HG02642 (cell line): ENCODE results near the gene KNTC1.
"Not testable (repeated sequence)": the region's sequence is repeated elsewhere in the genome, so short reads cannot be mapped to it uniquely, and the experiment has no call there.

Source experiments
- ATAC-seq: cut with Tn5 transposase; IDR thresholded peaks from one replicate; pipeline ENCODE4 v1.9.1; 2021; ENCODE audit warnings: mild to moderate bottlenecking; ENCODE audit not compliant: unreplicated experiment, poor library complexity

Gene KNTC1

DNA sequence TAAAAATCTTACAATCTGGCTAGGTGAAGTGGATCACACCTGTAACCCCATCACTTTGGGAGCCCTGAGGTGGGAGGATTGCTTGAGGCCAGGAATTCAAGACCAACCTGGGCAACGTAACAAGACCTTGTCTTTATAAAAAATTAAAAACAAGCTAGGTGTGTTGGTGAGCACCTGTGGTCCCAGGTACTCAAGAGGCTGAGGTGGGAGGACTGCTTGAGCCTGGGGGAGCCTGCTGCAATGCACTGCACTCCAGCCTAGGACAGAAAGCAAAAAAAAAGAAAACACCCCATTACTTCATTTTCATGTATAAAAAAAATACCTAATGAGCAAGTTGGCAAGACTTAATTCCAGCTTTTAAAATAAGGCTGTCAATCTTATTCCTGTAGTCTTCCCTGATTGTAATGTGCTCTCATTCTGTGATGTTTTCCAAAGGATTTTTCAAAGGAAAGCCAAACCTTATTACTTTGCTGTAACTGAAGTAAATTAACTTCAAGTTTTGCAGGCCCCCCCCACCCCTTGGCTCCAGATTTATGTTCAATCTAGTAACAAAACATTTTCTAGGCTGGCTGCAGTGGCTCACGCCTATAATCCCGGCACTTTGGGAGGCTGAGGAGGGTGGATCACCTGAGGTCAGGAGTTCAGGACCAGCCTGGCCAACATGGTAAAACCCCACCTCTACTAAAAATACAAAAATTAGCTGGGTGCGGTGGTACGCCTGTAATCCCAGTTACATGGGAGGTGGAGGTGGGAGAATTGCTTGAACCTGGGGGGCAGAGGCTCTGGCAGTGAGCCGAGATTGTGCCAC, 23.1 kb upstream of the KNTC1 start:
- no peak for ATAC-seq

DNA sequence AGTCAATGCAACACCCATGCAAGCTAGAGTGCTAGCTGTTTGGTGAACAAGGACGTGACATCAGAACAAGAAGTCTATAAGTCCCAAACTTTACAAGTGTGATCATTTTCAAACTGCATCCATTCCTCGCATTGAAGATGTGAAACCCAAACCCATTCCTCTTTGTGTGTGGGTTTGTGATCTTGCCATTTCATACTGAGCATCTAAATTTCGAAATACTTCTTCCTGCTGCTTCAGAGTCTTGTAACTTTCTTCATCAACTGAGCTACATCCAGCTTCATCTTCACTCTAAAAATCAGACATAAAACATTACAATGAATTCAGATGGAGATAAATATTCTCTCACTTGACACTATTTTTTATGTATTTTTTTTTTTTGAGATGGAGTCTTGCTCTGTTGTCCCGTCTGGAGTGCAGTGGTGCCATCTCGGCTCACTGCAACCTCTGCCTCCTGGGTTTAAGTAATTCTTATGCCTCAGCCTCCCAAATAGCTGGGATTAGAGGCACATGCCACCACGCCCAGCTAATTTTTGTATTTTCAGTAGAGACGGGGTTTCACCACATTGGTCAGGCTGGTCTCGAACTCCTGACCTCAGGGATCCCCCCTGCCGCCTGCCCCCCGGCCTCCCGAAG, 21.5 kb upstream of the KNTC1 start:
- ATAC-seq, result no peak

DNA sequence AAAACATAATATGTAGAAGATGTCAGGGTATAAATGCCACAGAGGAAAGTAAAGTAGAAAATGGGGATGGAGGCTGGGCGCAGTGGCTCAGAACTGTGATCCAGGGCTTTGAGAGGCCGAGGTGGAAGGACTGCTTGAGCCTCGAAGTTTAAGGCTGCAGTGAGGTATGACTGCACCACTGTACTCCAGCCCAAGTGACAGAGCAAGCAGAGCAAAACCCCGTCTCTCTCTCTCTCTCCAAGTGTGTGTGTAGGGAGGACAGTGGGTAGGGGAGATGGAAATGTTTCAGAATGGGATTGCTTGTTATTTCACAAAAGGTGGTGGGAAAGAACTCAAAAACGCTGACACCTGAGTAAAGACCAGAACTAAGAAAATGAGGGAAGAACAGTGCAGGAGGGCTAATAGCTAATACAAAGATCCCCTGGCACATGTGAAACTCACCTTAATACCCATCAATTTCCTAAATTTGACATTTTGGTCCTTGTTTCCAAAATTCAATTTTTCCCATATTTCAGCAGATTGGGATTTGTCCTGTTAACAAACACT, 20.6 kb upstream of the KNTC1 start:
- no peak for ATAC-seq

DNA sequence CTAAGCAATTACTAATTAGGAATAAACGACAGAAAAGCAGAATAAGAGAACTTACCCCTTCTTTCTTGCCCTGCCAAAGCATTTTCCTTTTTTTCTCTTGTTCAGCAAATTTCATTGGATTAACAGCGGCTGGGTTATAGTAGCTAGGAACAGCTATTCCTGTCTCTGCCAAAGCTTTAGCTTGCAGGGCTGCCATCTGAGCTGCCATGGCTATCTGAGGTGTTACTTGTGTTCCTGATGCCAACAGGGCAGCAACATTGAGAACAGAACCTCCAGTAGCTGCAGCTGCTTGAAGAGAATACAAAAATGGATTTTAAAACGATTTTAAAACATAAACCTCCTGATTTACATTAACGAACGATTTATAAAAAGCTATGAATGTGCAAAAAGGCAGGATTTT, 18.9 kb upstream of the KNTC1 start:
- ATAC-seq, result no peak

DNA sequence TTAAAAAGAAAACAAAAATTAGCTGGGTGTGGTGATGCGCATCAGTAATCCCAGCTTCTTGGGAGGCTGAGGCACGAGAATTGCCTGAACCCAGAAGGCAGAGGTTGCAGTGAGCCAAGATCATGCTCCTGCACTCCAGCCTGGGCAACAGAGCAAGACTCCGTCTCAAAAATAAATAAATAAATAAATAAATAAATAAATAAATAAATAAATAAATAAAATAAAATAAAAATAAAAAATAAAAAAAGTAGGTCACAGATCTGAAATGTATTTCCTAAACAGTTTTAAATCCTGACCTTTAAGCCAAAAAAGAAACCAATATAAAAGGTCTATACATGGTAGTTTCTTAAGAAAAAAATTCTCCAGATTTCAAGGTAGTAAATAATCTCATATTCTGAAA, 14.0 kb upstream of the KNTC1 start:
- not testable (repeated sequence) for ATAC-seq

DNA sequence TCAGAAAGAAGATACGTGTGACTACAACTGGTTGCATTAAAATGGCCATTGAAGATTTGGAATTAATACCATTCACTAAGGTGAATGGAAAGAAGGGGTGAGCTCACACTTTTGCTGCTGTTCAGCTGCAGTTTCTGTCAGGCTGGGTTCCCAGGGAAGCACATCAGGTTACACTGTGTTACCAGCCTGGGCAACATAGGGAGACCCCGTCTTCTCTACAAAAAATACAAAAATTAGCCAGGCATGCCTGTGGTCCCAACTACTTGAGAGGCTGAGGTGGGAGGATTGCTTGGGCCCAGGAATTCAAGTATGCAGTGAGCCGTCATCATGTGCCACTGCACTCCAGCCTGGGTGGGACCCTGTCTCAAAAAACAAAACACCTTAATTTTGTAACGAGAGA, 13.4 kb upstream of the KNTC1 start:
- no peak for ATAC-seq

DNA sequence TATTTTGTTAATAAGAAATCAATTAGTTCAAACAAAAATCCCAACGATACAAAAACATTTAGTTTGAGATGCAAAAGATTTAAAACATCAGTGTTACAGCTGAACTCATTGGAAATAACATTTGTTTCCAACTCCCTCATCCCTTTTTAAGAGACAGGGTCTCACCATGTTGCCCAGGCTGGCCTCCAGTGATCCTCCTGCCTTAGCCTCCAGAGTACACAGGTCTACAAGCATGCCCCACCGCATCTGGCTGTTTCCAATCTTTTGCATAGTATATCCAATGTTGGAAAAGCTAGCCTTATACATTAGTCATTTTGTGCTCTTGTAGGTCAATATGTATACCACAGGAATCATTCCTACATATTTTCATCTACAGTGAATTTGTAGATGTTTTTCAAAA, 11.8 kb upstream of the KNTC1 start:
- no peak for ATAC-seq

DNA sequence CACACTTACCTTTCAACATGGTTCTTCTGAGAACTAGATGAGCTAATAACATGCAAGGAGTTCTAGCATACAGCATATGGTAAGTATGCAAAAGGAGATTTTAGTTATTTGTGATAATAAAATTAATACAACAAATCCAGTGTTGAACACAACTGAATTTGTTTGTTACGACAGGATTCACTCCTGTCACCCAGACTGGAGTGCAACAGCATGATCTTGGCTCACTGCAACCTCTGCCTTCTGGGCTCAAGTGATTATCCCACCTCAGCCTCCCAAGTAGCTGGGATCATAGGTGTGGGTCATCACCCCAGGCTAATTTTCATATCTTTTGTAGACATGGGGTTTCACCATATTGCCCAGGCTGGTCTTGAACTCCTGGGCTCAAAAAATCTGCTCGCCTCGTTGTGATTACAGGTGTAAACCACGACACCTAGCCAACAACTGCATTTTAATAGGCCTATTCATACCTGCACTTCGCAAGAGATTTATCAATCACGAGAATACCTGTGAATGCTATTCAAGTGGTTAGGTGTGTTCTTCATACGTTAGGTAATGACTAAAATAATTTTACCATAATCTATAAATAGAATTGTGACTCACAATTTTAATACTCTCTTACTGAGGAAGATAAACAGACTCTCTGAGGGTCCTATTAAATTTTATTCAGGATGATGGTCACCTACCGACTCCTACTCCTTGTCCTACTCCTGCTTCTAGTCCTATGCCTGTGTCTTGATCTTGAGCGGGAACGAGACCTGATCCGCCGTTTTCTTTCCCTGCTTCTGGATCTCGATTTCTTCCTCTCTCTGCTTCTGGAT, 10.3 kb upstream of the KNTC1 start:
- no peak for ATAC-seq

DNA sequence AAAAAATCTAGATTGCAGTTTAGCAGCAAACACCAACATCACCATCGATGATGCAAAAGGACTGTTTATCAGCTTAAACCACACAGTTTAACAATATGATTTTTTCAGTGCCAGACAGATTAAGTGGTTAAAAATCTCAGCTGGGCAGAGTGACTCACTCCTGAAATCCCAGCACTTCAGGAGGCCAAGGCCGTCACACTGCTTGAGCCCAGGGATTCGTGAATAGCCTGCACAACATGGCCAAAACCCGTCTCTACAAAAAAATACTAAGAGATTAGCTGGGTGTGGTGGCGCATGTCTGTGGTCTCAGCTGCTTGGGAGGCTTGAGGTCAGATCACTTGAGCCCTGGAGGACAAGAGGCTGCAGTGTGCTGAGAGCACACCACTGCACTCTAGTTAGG, 9.2 kb upstream of the KNTC1 start:
- ATAC-seq, result no peak

DNA sequence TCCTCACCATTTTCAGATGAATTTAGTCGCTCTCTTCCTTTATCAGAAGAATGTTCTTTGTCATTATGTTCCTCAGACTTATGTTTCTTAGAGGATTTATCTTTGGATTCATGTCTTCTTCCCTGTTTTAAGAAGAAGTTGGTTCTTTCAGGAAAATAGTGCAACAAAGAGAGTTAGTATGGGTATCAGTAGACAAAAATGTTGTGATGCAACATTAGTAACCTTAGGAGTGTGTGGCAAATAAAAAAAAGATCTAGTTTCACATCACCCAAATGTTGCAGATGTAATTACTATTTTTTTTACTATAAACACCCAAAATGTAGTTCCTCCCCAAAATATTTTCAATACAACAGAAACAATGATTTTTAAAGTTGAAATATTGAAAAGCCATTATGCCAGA, 8.1 kb upstream of the KNTC1 start:
- ATAC-seq, result no peak

DNA sequence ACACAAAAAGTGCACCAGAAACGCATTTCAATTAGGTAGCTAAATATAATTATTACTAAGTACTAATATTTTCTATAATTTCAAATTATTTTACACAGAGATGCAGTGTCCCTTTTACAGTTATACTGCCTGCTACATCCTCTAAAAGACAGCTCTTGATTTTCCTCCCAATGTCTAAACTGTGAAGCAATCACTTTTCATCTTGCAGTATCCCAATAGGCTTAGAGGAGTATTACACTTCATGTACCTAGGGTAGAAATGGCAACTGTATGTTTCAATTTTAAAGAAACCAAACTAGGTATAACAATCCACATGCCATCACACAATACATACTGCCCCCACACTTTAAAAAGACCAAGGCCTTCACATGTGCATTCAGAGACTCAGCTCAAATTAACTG, 7.6 kb upstream of the KNTC1 start:
- ATAC-seq, result no peak

DNA sequence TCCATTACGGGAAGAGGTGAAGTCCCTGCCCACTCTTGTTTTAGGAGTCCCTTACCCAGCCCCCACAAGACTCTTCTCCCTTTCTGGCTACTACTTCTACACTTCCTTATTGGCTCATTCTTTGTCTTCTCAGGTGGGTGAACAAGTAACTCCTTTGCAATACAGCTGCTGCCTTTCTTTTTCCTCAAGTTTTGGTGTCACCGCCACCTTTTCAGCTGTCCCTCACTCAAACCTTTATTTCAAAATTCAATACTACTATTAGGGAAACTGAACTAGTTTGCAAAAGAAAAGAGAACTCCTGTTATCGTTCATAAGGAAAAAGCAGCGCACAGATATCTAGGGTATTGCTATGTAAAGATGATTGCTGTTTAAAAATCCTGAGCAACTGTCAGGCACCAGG, 6.4 kb upstream of the KNTC1 start:
- no peak for ATAC-seq

DNA sequence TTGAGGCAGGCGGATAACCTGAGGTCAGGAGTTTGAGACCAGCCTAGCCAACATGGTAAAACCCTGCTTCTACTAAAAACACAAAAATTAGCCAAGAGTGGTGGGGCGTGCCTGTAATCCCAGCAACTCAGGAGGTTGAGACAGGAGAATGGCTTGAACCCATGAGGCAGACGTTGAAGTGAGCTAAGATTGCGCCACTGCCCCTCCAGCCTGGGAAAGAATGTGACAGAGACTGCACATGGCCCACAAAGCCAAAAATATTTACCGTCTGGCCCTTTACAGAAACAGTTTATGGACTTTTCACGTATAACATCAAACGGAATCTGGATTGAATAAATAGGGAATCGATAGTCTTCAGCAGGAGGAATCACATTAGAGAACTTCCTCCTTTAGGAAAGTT, 3.8 kb upstream of the KNTC1 start:
- no peak for ATAC-seq

DNA sequence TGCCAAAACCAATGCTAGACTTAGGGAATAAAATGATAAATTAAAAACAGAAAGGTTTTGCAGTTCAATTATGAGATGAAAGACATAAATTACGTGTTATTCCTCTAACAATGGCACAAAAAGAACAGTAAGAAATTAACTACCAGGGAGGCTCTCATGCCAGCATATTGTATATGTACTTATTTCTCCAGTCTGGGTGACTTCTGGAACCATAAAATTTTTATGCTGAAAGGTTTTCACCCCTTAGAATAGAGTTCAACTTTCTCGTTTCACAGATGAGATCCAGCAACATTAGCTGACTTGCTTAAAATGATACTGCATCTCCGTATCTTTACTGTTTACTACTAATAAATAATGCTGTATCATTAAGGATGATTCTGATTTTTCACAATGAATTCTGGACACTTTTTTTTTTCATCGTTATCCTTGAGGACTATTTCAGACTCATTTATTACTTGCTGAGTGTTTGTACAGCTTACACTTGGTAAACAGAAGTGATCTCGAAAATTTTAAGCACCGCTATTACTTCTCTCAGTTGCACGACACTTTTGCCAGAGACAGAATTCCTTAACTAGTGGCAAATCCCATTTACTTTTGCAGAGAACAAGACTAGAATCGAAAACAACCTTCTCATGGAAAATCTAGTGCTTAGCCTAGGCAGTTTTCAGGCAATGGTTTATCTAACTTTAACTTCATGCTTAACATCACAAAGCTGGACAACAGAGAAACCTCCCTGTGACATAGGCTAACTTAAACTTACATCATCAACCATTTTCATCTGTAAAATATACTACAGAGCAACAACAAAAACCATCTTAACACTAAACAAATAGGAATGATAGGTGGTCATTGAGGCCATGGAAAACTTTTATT, 3.0 kb upstream of the KNTC1 start:
- no peak for ATAC-seq

DNA sequence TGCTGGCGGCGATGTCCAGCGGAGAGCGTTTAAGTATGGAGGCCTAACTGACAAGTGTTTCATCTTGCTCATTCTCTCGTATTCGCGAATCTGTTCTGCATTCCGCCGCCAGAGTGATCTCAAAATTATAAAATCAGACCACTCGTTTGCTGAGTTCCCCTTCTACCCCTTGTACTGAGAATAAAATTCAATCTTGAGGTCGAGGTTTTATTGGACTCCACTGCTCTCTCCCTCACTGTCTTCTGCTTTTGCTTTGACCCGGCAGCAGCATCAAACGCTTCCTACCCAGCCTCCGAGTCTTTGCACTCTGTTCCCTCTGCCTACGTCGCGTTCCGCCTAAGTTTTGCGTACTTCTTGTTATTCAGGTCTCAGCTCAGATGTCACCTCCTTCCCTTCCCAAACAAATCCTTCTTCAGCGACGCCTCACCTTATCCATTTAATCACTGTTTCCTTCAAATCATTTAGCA, 462 bp downstream of the KNTC1 start:
- no peak for ATAC-seq

DNA sequence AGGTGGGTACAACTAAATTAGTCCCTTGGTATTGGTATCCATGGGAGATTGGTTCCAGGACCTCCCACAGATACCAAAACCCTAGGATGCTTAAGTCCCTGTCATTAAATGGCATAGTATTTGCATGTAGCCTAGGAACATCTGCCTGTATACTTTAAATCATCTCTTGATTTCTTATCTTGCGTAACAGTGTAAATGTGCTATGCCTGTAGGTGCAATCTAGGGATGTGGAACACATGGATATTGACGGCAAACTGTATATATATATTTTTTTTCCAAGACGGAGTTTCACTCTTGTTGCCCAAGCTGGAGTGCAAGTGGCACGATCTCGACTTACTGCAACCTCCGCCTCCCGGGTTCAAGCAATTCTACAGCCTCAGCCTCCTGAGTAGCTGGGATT, 1.5 kb downstream of the KNTC1 start:
- no peak for ATAC-seq

DNA sequence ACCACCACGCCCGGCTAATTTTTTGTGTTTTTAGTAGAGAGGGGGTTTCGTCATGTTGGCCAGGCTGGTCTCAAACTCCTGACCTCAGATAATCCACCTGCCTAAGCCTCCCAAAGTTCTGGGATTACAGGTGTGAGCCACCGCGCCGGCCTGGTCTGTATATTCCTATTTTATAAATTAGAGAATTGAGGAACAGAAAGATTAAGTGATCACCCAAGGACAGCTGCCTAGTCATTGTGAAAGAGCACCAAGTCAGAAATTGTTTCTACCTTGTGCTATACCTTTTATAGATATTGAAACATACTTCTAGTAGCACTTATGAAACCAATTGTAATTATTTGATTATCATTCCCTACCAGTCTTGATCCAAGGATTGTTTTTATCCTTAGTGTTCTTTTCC, 1.9 kb downstream of the KNTC1 start:
- ATAC-seq, result no peak

DNA sequence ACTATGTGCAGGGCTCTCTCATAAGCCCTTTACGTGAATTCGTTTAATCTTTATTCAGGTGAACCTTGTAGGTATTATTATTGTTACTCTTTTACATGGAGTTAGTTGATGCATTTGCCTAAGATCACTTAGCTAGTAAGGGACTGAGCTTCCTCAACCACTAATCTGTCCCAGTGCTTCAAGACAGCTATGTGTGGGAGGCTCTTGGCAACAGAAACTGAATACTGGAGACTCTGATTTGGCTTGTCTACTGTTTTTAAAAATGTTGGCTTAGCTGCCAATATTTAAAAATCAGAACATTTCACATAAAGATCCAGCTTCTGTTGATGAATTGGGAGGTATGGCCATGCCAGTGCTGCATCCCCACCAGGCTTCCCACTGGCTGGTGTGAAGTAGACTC, 6.8 kb downstream of the KNTC1 start:
- no peak for ATAC-seq

DNA sequence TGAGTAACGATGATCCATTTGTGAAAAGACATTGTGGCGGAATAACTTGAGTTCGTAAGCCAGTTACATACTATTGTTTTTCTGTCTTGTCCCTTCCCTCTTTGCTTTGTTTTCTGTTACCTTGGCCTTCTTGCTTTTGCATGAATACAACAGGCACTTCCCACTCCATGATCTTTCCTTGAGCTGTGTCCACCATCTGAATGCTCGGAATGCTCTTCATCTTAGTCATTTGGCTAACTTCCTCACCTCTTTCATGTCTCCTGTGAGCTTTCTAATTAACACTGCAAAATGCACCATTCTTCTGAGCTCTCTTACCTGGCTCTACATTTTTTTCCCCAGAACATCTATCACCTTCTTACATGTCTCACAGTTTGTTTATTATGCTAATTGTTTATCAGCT, 10.0 kb downstream of the KNTC1 start:
- no peak for ATAC-seq

DNA sequence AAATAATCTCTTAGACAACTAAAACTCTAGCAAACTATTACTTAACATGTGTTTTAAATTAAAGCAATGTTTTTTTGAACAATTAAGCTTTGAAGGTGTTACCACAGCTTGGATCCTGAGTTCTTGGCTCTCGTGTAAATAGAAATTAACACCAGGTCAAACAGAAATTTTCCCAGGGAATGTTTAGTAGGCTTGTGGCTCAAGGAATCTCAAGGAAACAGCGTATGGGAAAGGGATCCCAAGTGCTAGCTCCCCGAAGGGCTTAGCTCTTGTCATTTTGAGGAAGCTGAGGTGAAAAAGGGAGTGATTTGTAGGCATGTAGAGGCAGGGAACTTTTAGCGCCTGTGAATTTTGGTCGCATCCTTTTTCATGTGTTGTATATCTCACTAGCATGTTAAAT, 11.4 kb downstream of the KNTC1 start:
- ATAC-seq, result no peak
